GM18868 (cell line): ENCODE data around the gene MYADM.
"Not testable (repeated sequence)": the region's sequence is repeated elsewhere in the genome, so short reads cannot be mapped to it uniquely, and the experiment has no call there.

ENCODE experiments used
- ATAC-seq: cut with Tn5 transposase; IDR thresholded peaks from one replicate; pipeline ENCODE4 v1.9.1; 2021; ENCODE audit warnings: mild to moderate bottlenecking, moderate library complexity; ENCODE audit not compliant: unreplicated experiment

The MYADM gene, protein sequence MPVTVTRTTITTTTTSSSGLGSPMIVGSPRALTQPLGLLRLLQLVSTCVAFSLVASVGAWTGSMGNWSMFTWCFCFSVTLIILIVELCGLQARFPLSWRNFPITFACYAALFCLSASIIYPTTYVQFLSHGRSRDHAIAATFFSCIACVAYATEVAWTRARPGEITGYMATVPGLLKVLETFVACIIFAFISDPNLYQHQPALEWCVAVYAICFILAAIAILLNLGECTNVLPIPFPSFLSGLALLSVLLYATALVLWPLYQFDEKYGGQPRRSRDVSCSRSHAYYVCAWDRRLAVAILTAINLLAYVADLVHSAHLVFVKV

DNA sequence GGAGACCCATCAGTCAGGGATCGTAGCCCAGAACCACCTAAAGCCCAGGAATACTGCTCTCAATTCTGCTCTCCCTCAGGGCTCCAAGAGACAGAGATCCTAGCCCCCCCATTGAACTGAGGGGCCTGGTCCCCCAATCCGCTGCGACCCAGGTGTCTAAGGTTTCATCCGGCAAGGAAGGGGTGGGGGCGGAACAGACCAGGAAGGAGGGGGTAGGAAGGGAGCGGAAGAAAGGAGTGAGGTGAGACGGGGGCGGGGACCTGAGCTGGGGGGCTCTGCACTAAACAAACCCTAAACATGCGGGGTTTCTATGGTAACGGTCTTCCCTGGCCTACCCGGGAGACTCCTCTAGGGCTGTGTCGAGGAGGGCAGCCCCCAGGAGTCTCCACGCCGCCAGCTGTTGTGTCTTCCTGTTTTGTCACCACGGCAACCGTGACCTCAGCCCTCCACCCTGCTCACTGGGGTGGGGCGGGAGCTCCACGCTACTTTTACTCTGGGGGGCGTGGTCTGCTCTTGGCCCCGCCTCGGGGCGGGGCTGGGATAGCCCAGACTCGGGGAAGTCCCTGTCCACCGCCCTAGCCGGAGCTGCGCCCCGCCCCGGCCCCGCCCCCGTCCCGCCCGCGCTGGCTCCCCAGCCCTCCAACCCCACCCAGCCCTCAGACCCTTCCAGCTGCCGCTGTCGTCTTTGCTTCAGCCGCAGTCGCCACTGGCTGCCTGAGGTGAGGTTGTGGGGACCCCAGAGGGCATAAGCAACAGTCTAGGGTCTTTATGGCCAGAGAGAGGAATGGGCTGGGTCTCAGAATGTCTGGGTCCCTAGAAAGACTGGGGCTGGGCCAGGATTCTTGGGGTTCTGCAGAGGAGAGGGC is at the start of gene MYADM:
Gene MYADM (plus strand): TSS at position 659 of the 866 bp plus-strand sequence. CDS start 5,647 bp downstream, outside the sequence.
- peak; percentile 72 for ATAC-seq

GRCh38 chr19:53818756-53819155 is 48.9 kb upstream of the MYADM start:
- no peak for ATAC-seq

DNA sequence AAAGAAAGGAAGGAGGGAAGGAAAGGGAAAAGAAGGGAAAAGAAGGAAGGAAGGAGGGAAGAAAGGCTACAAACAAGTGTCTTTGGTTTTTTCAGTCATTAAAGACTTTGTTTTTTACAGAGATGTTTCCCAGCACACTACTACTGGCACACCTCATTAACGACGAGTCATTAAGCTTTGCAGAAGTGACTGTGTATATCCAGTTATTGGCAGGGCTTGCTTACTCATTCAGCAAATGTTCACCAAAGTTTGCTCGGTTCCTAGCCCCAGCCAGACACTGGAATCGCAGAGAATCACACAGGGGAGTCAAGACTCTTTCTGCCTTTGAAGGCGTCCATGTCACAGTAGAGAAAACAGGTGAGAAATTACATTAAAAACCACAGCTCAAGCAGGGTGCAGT is 47.8 kb upstream of the MYADM start:
- ATAC-seq = no peak

- ATAC-seq = no peak
Measured at GRCh38 chr19:53823380-53824120, 44.1 kb upstream of the MYADM start.

DNA sequence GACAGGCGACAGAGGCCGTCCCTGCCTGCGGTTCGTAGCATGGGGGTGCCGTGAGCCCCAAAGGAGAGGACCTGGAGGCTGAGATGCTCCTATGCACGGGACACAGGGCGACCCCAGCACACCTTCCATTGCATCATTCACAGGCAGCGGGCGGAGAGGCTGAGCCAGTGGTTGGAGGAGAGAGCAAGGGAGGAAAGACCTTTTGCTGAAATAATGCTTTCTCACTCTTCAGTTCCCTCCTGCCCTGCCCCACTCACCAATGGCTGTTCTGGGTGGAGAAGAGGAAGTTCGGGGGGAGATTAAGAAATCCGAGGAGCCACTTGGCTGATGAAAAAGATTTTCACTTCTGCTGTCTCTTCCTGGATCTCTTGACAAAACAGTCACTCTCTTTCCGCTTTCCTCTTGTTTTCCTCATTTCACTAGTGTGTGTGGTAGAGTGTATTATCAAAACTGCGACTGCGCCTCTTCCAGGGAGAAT is 43.5 kb upstream of the MYADM start, which contains the start of gene NLRP12:
Gene NLRP12 (minus strand): TSS at position 181 of the 478 bp plus-strand sequence. CDS start 140 bp downstream, at position 41.
- no peak for ATAC-seq

DNA sequence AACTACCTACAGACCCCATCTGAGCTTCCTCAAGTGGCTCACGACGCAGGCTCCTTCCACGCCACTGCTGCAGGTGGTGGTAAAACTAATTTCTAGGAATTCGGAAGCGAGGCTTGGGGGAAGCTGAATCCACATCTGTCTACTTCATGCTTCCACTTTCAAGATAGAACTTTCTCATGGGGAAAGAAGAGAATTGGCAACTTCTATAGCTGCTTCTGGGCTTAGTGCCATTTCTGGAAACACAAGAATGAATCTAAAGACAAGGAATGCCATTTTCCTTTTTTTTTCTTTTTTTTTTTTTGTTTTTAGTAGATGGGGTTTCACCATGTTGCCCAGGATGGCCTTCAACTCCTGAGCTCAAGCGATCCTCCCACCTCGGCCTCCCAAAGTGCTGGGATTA is 40.8 kb upstream of the MYADM start:
- no peak for ATAC-seq

DNA sequence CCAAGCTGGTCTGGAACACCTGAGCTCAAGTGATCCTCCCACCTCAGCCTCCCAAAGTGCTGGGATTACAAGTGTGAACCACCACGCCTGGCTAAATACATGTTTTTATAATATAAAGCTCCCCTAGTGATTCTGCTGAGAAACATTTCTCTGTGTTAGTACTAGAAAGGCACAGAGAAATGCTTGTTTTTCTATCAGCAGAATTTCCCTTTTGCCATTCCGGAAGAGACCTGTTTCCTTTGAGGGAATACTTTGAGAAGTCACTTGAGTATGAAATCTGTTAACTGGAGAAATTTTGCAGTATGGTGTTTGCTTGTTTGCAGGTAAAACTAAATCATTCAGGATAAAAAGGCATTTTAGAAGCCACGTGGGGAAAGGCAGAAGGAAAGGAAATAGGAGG is 39.2 kb upstream of the MYADM start:
- no peak for ATAC-seq

DNA sequence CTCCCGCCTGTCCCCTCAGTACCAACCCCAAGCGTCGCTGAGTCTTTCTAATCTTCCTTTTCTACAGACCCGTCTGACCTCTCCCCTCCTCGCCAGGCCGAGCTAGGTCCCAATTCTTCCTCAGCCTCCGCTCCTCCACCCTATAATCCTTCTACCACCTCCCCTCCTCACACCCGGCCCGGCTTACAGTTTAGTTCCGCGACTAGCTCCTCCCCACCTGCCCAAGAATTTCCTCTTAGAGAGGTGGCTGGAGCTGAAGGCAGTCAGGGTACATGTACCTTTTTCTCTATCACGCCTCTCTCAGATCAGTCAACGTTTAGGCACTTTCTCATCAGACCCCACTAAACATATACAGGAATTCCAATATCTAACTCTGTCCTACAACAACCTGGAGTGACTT is 34.8 kb upstream of the MYADM start:
- ATAC-seq = not testable (repeated sequence)

DNA sequence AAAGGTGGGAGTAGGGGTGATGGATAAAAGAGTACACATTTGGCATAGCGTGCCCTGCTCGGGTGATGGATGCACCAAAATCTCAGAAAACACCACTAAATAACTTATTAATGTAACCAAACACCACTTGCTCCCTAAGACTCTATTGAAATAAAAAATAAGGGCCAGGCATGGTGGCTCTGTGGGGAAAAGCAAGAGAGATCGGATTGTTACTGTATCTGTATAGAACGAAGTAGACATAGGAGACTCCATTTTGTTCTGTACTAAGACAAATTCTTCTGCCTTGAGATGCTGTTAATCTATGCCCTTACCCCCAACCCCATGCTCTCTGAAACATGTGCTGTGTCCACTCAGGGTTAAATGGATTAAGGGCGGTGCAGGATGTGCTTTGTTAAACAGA is 29.2 kb upstream of the MYADM start:
- ATAC-seq = not testable (repeated sequence)

- not testable (repeated sequence) for ATAC-seq
Measured at GRCh38 chr19:53840241-53840640, 27.4 kb upstream of the MYADM start.

DNA sequence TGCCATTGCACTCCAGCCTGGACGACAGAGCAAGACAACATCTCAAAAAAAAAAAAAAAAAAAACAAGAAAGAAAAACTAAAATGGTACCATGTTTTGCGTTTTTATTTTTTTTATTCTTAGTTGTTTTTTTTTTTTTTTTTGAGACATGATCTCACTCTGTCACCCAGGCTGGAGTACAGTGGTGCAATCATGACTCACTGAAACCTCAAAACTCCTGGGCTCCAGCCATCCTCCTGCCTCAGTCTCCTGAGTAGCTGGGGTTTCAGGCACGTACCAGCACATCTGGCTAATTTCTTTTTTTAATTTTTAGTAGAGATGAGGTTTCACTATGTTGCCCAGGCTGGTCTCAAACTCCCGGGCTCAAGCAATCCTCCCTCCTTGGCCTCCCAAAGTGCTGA is 26.8 kb upstream of the MYADM start:
- ATAC-seq = not testable (repeated sequence)

- no peak for ATAC-seq
Measured at GRCh38 chr19:53844849-53845246, 22.8 kb upstream of the MYADM start.

DNA sequence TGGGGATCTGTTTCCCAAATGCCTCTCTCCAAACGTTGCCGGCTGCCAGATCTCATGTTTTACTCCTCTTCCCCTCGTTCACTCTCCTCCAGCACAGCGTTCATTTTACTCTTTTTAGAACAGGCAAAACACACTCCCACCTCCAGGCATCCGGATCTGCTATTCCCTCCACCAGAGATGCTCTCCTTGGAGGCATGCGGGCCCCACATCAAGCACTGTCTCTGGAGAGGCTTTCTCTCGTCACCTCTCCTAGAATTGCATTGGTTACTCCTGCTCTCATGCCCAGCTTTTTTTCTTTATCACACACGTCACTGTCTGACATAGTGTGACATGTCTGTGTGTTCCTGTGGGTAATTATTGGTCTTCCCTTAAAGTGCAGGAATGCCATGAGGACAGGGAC is 20.1 kb upstream of the MYADM start:
- no peak for ATAC-seq

- no peak for ATAC-seq
Measured at GRCh38 chr19:53849237-53849676, 18.4 kb upstream of the MYADM start.

DNA sequence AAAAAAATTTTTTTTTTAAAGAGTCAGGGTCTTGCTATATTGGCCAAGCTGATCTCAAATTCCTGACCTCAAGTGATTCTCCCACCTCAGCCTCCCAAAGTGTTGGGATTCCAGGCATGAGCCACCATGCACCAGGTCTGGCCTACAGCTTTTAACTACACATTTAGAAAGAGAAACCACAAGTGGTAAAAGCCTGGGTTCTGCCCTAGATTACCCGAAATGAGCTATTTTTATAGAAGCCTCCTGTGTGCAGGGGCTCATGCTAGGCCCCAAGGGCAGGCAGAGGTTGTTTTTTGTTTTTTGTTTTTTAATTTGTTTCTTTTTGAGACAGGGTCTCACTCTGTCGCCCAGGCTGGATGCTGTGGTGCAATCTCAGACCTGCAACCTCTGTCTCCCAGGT is 14.0 kb upstream of the MYADM start:
- ATAC-seq = no peak

- no peak for ATAC-seq
Measured at GRCh38 chr19:53864308-53864836, 3.3 kb upstream of the MYADM start.

DNA sequence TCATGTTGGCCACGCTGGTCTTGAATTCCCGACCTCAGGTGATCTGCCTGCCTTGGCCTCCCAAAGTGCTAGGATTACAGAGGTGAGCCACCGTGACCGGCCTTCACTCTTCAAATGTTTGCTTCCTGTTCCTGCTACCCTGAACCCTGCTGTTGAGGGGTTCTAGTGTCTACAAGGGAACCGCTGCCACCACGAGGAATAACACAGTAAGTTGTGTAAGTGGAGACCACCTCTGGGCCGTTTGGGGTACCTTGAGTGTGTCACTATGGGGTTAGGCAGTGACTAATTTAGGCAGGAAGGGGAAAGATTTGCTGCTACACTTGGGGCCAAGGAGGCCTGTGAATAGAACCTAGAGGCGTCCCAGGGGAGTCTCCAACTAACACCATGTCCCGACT is 2.2 kb upstream of the MYADM start:
- ATAC-seq = no peak

GRCh38 chr19:53865918-53866864 is 1.5 kb upstream of the MYADM start:
- ATAC-seq = no peak

GRCh38 chr19:53866865-53867224 is 838 bp upstream of the MYADM start:
- no peak for ATAC-seq
